ENCODE results near the gene ZNF730.
"Not testable (repeated sequence)": the region's sequence is repeated elsewhere in the genome, so short reads cannot be mapped to it uniquely, and the experiment has no call there.

Gene ZNF730

GRCh38 chr19:23145617-23146415 lies 29.0 kb downstream of the ZNF730 start:
- ChIA-PET POLR2A (no interaction called here), CTCF (no interaction called here)
- no peak for DNase-seq (ENCODE audit: extremely low spot score)
- no peak for TF ChIP-seq CTCF (IDR thresholded peaks at IDR 0.05; ENCODE audit: control extremely low read depth, extremely low read depth, low read depth, missing control alignments)

- CTCF ChIA-PET: no interaction called here
- TF ChIP-seq CTCF (IDR thresholded peaks at IDR 0.05; ENCODE audit: control extremely low read depth, extremely low read depth, low read depth, missing control alignments): no peak
- DNase-seq (ENCODE audit: extremely low spot score): no peak
- POLR2A ChIA-PET: no interaction called here
Observed at GRCh38 chr19:23160766-23161165, 43.9 kb downstream of the ZNF730 start.

- CTCF ChIA-PET; POLR2A ChIA-PET; DNase-seq (ENCODE audit: extremely low spot score): not testable (repeated sequence)
Observed at GRCh38 chr19:23168286-23168685, 51.5 kb downstream of the ZNF730 start.

- ChIA-PET CTCF (no interaction called here), POLR2A (no interaction called here)
- no peak for DNase-seq (ENCODE audit: extremely low spot score)
Observed at GRCh38 chr19:23183251-23183650, 66.4 kb downstream of the ZNF730 start.

GRCh38 chr19:23190341-23190740 lies 73.5 kb downstream of the ZNF730 start:
- no peak for TF ChIP-seq CTCF (IDR thresholded peaks at IDR 0.05; ENCODE audit: control extremely low read depth, extremely low read depth, low read depth, missing control alignments)
- DNase-seq (ENCODE audit: extremely low spot score): no peak
- POLR2A ChIA-PET: no interaction called here
- CTCF ChIA-PET: no interaction called here

More at GRCh38 chr19:23183251-23183650, 66.4 kb downstream of the ZNF730 start:
- no peak for TF ChIP-seq CTCF (IDR thresholded peaks at IDR 0.05; ENCODE audit: control extremely low read depth, extremely low read depth, low read depth, missing control alignments)
